ENCODE results near the gene SUPT5H. TPM values are rescaled to one million over a fixed set of nuclear protein-coding genes. Genes with fewer than 3 reads are reported as not detected.

SUPT5H gene
- total and polyA plus RNA-seq, 2 of the 13 experiments (the other 11 are each of a cell fraction or from before 2014, with no cell fraction given), result 48.2 to 51.7 TPM

DNA sequence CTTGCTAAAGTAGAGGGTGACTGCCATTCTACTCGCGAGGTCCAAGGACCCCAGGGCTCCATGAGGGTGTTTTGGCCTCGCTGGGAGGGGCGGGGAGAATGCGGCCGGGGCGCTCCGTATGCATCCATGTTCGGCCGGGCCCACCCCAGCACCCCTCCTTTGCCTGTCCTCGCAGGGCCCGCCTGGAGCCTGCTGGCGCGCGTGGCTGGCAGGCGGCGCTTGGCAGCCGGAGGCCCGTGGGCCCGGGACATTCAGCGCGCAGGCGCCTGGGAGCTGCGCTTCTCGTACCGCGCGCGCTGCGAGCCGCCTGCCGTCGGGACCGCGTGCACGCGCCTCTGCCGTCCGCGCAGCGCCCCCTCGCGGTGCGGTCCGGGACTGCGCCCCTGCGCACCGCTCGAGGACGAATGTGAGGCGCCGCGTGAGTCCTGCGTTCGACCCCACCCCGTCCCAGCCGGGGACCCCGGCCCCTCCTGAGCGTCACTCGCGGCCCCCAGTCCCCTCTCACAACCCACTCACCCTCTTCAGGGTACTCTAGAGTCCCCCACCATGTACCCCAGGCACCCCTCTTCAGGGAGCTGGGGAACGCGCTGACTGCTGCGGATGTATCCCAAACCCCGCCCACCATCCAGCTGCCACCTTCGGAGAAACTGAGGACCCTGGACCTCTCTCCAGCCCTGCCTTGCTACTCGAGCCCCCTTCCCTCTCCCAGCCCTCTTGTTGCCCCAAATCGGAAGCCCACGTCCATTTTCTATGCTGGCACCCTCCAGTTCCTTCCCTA is 57.4 kb downstream of the SUPT5H start (continued):
- TF ChIP-seq, protein P1, sequence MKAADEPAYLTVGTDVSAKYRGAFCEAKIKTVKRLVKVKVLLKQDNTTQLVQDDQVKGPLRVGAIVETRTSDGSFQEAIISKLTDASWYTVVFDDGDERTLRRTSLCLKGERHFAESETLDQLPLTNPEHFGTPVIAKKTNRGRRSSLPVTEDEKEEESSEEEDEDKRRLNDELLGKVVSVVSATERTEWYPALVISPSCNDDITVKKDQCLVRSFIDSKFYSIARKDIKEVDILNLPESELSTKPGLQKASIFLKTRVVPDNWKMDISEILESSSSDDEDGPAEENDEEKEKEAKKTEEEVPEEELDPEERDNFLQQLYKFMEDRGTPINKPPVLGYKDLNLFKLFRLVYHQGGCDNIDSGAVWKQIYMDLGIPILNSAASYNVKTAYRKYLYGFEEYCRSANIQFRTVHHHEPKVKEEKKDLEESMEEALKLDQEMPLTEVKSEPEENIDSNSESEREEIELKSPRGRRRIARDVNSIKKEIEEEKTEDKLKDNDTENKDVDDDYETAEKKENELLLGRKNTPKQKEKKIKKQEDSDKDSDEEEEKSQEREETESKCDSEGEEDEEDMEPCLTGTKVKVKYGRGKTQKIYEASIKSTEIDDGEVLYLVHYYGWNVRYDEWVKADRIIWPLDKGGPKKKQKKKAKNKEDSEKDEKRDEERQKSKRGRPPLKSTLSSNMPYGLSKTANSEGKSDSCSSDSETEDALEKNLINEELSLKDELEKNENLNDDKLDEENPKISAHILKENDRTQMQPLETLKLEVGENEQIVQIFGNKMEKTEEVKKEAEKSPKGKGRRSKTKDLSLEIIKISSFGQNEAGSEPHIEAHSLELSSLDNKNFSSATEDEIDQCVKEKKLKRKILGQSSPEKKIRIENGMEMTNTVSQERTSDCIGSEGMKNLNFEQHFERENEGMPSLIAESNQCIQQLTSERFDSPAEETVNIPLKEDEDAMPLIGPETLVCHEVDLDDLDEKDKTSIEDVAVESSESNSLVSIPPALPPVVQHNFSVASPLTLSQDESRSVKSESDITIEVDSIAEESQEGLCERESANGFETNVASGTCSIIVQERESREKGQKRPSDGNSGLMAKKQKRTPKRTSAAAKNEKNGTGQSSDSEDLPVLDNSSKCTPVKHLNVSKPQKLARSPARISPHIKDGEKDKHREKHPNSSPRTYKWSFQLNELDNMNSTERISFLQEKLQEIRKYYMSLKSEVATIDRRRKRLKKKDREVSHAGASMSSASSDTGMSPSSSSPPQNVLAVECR (CRISPR knock-in tag; IDR thresholded peaks at IDR 0.05; ENCODE audit: borderline replicate concordance), result peak; percentile 37; the same call in 1 of the 2 replicates
- TF ChIP-seq MED13 (CRISPR knock-in tag; IDR thresholded peaks at IDR 0.05) (peak; percentile 78), ZSCAN21 (CRISPR knock-in tag; IDR thresholded peaks at IDR 0.05; ENCODE audit: borderline replicate concordance) (peak; percentile 99), ZNF292 (CRISPR knock-in tag; IDR thresholded peaks at IDR 0.05; ENCODE audit: borderline replicate concordance, low read depth) (no peak), KAT8 (CRISPR knock-in tag; IDR thresholded peaks at IDR 0.05) (peak; percentile 53; the same call in 1 of the 2 replicates), SMAD1 (CRISPR knock-in tag; IDR thresholded peaks at IDR 0.05; ENCODE audit: borderline replicate concordance, low read depth) (0 out of 2 replicates have a peak, but pooled peaks have one; percentile 53), ZNF556 (CRISPR knock-in tag; IDR thresholded peaks at IDR 0.05; ENCODE audit: borderline replicate concordance) (peak; percentile 78; the same call in 1 of the 2 replicates), ZNF839 (CRISPR knock-in tag; IDR thresholded peaks at IDR 0.05; ENCODE audit: borderline replicate concordance) (0 out of 2 replicates have a peak, but pooled peaks have one; percentile 51), CBX1 (IDR thresholded peaks at IDR 0.05; ENCODE audit: low read depth) (no peak), PHF5A (CRISPR knock-in tag; IDR thresholded peaks at IDR 0.05; ENCODE audit: low read depth, unreplicated experiment) (no peak), NRL (CRISPR knock-in tag; IDR thresholded peaks at IDR 0.05; ENCODE audit: borderline replicate concordance) (peak; percentile 75; the same call in 1 of the 2 replicates), YY1 (IDR thresholded peaks at IDR 0.05; ENCODE audit: insufficient read depth, insufficient replicate concordance, low read depth, low read length) (peak; percentile 59), XBP1 (CRISPR knock-in tag; IDR thresholded peaks at IDR 0.05) (no peak; the same call in 1 of the 2 replicates), ZNF607 (CRISPR knock-in tag; IDR thresholded peaks at IDR 0.05; ENCODE audit: borderline replicate concordance) (peak; percentile 99)
- TF ChIP-seq, protein P2, sequence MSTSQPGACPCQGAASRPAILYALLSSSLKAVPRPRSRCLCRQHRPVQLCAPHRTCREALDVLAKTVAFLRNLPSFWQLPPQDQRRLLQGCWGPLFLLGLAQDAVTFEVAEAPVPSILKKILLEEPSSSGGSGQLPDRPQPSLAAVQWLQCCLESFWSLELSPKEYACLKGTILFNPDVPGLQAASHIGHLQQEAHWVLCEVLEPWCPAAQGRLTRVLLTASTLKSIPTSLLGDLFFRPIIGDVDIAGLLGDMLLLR (CRISPR knock-in tag; IDR thresholded peaks at IDR 0.05), result peak; percentile 100
